Stimulated activated CD8-positive, alpha-beta memory T cell treated with anti-CD3 and anti-CD28 coated beads, Interleukin-15, amount 100 ng/mL, for 24 hours (primary cell): ENCODE measurements around the gene SLC2A10.

Experiments used
- DNase-seq: peaks from one replicate; pipeline ENCODE4 v3.0.0-alpha.2; 2020; ENCODE audit warnings: low read depth

The SLC2A10 gene

GRCh38 chr20:46770330-46771194 is 61.1 kb downstream of the SLC2A10 start:
- DNase-seq: no peak

- no peak for DNase-seq
Observed at GRCh38 chr20:46771195-46771588, 61.7 kb downstream of the SLC2A10 start.

GRCh38 chr20:46772901-46773300 is 63.5 kb downstream of the SLC2A10 start:
- DNase-seq: no peak

- DNase-seq: no peak
Observed at GRCh38 chr20:46773680-46774079, 64.2 kb downstream of the SLC2A10 start.

- no peak for DNase-seq
Observed at GRCh38 chr20:46774236-46774635, 64.8 kb downstream of the SLC2A10 start.

GRCh38 chr20:46774943-46775560 is 65.6 kb downstream of the SLC2A10 start:
- no peak for DNase-seq

- no peak for DNase-seq
Observed at GRCh38 chr20:46775806-46776205, 66.4 kb downstream of the SLC2A10 start.

GRCh38 chr20:46777331-46777730 is 67.9 kb downstream of the SLC2A10 start:
- DNase-seq: no peak

- no peak for DNase-seq
Observed at GRCh38 chr20:46779831-46780230, 70.4 kb downstream of the SLC2A10 start.

GRCh38 chr20:46784436-46785127 is 75.1 kb downstream of the SLC2A10 start:
- DNase-seq: no peak
